ENCODE results near the gene USP12.

USP12 gene

GRCh38 chr13:27043013-27043412, 128.6 kb downstream of the USP12 start:
- Histone ChIP-seq H3K9ac (ENCODE audit: low read length) (no peak overlapping the region), H3K4me2 (ENCODE audit: low read length) (no peak overlapping the region), H3K79me2 (ENCODE audit: low read length) (no peaks in the 10 kb centered on the region), H3K9me3 (ENCODE audit: insufficient read depth, low read length) (no peaks in the 10 kb centered on the region), H3K27me3 (ENCODE audit: low read depth, low read length) (no peaks in the 10 kb centered on the region), H3K4me1 (ENCODE audit: low read length) (peaks cover 13% of the 10 kb centered on the region), H3K27ac (ENCODE audit: low read length) (no peak overlapping the region), H3K36me3 (replicated peaks; ENCODE audit: low read depth, low read length) (no peaks in the 10 kb centered on the region), H3K4me3 (ENCODE audit: low read length) (no peak overlapping the region), H2AFZ (ENCODE audit: low read depth, low read length) (no peak overlapping the region), H4K20me1 (ENCODE audit: insufficient read depth, low read length) (no peaks in the 10 kb centered on the region)
- TF ChIP-seq EZH2phosphoT487 (IDR thresholded peaks at IDR 0.05; ENCODE audit: low read depth), result no peak
- TF ChIP-seq CTCF (IDR thresholded peaks at IDR 0.05; ENCODE audit: low read depth, low read length), result no peak

- no peaks in the 10 kb centered on the region for H3K36me3 ChIP-seq (replicated peaks; ENCODE audit: low read depth, low read length)
- H4K20me1 ChIP-seq (ENCODE audit: insufficient read depth, low read length), result no peaks in the 10 kb centered on the region
- no peak for TF ChIP-seq EZH2phosphoT487 (IDR thresholded peaks at IDR 0.05; ENCODE audit: low read depth)
- no peak for TF ChIP-seq CTCF (IDR thresholded peaks at IDR 0.05; ENCODE audit: low read depth, low read length)
- H3K4me2 ChIP-seq (ENCODE audit: low read length), result no peak overlapping the region
- H3K27ac ChIP-seq (ENCODE audit: low read length), result no peak overlapping the region
- no peak overlapping the region for H3K9ac ChIP-seq (ENCODE audit: low read length)
- no peak overlapping the region for H3K4me3 ChIP-seq (ENCODE audit: low read length)
- no peaks in the 10 kb centered on the region for H3K9me3 ChIP-seq (ENCODE audit: insufficient read depth, low read length)
- H3K79me2 ChIP-seq (ENCODE audit: low read length), result no peaks in the 10 kb centered on the region
- no peak overlapping the region for H2AFZ ChIP-seq (ENCODE audit: low read depth, low read length)
- H3K27me3 ChIP-seq (ENCODE audit: low read depth, low read length), result 0 out of 2 replicates have a peak, but pooled peaks cover 9% of the 10 kb centered on the region
- H3K4me1 ChIP-seq (ENCODE audit: low read length), result peaks cover 13% of the 10 kb centered on the region
Observed at GRCh38 chr13:27041341-27041740, 130.3 kb downstream of the USP12 start.

- no peak overlapping the region for H3K9ac ChIP-seq (ENCODE audit: low read length)
- no peaks in the 10 kb centered on the region for H4K20me1 ChIP-seq (ENCODE audit: insufficient read depth, low read length)
- H3K79me2 ChIP-seq (ENCODE audit: low read length), result no peaks in the 10 kb centered on the region
- no peak overlapping the region for H3K4me2 ChIP-seq (ENCODE audit: low read length)
- no peak overlapping the region for H2AFZ ChIP-seq (ENCODE audit: low read depth, low read length)
- H3K27ac ChIP-seq (ENCODE audit: low read length), result no peak overlapping the region
- no peak overlapping the region for H3K4me3 ChIP-seq (ENCODE audit: low read length)
- 0 out of 2 replicates have a peak, but pooled peaks cover 9% of the 10 kb centered on the region for H3K27me3 ChIP-seq (ENCODE audit: low read depth, low read length)
- no peaks in the 10 kb centered on the region for H3K9me3 ChIP-seq (ENCODE audit: insufficient read depth, low read length)
- TF ChIP-seq CTCF (IDR thresholded peaks at IDR 0.05; ENCODE audit: low read depth, low read length), result no peak
- TF ChIP-seq EZH2phosphoT487 (IDR thresholded peaks at IDR 0.05; ENCODE audit: low read depth), result no peak
- H3K4me1 ChIP-seq (ENCODE audit: low read length), result peaks cover 13% of the 10 kb centered on the region
- H3K36me3 ChIP-seq (replicated peaks; ENCODE audit: low read depth, low read length), result no peaks in the 10 kb centered on the region
Observed at GRCh38 chr13:27040826-27041108, 130.8 kb downstream of the USP12 start.

GRCh38 chr13:27039171-27039701, 132.4 kb downstream of the USP12 start:
- Histone ChIP-seq H4K20me1 (ENCODE audit: insufficient read depth, low read length) (no peaks in the 10 kb centered on the region), H2AFZ (ENCODE audit: low read depth, low read length) (no peak overlapping the region), H3K4me3 (ENCODE audit: low read length) (no peak overlapping the region), H3K36me3 (replicated peaks; ENCODE audit: low read depth, low read length) (no peaks in the 10 kb centered on the region), H3K27me3 (ENCODE audit: low read depth, low read length) (0 out of 2 replicates have a peak, but pooled peaks cover 9% of the 10 kb centered on the region), H3K9ac (ENCODE audit: low read length) (no peak overlapping the region), H3K79me2 (ENCODE audit: low read length) (no peaks in the 10 kb centered on the region), H3K9me3 (ENCODE audit: insufficient read depth, low read length) (no peaks in the 10 kb centered on the region), H3K4me1 (ENCODE audit: low read length) (no peaks in the 10 kb centered on the region; the same call in 1 of the 2 replicates), H3K4me2 (ENCODE audit: low read length) (no peak overlapping the region), H3K27ac (ENCODE audit: low read length) (no peak overlapping the region)
- TF ChIP-seq CTCF (IDR thresholded peaks at IDR 0.05; ENCODE audit: low read depth, low read length), result no peak

Data from OCI-LY3 (cell line).